Stimulated activated CD4-positive, alpha-beta T cell treated with anti-CD3 and anti-CD28 coated beads, Interleukin-12 subunit alpha, Interleukin-12 subunit beta, amount 100 ng/mL, for 24 hours (primary cell): Measurements from ENCODE around the gene CTBP1.
A peak's percentile ranks its signal among the peaks of the same experiment; 100 is the strongest.
"Not testable (repeated sequence)": the region's sequence is repeated elsewhere in the genome, so short reads cannot be mapped to it uniquely, and the experiment has no call there.

Experiments used
- DNase-seq, 2 experiments: peaks; one replicate each; pipeline ENCODE4 v3.0.0-alpha.2; 2020; ENCODE audit warnings: low read depth in 2 of 2

CTBP1 gene

GRCh38 chr4:1248245-1249147, at the start of gene CTBP1:
Gene CTBP1, minus strand, starts transcription at chr4:1249130. Its CDS starts 7,799 bp downstream, at chr4:1241331.
- peak; percentile 66 to 67 for DNase-seq

- no peak for DNase-seq
Measured at GRCh38 chr4:1298461-1298860, 49.5 kb upstream of the CTBP1 start.

- DNase-seq, result no peak
Measured at GRCh38 chr4:1297456-1298325, 48.8 kb upstream of the CTBP1 start.

GRCh38 chr4:1297023-1297395, 48.1 kb upstream of the CTBP1 start:
- DNase-seq, result no peak

GRCh38 chr4:1296324-1297022, 47.5 kb upstream of the CTBP1 start:
- no peak for DNase-seq

GRCh38 chr4:1295405-1296055, 46.6 kb upstream of the CTBP1 start:
- no peak for DNase-seq

- no peak for DNase-seq
Measured at GRCh38 chr4:1294891-1295290, 46.0 kb upstream of the CTBP1 start.

- no peak for DNase-seq
Measured at GRCh38 chr4:1294424-1294823, 45.5 kb upstream of the CTBP1 start.

- DNase-seq, result no peak
Measured at GRCh38 chr4:1293991-1294390, 45.1 kb upstream of the CTBP1 start.

GRCh38 chr4:1293531-1293941, 44.6 kb upstream of the CTBP1 start:
- no peak for DNase-seq

- not testable (repeated sequence) for DNase-seq
Measured at GRCh38 chr4:1292703-1293011, 43.7 kb upstream of the CTBP1 start.

- DNase-seq, result no peak
Measured at GRCh38 chr4:1291996-1292702, 43.2 kb upstream of the CTBP1 start.

GRCh38 chr4:1291091-1291490, 42.2 kb upstream of the CTBP1 start:
- no peak for DNase-seq

- DNase-seq, result no peak
Measured at GRCh38 chr4:1290165-1290977, 41.4 kb upstream of the CTBP1 start.

GRCh38 chr4:1289207-1290164, 40.6 kb upstream of the CTBP1 start, which contains the start of gene MAEA:
Gene MAEA, plus strand, starts transcription at chr4:1289891. Its CDS starts 23 bp downstream, at chr4:1289914.
- peak; percentile 96 for DNase-seq

- DNase-seq, result no peak
Measured at GRCh38 chr4:1288786-1289185, 39.9 kb upstream of the CTBP1 start.

- DNase-seq, result peak in 1 of 2 experiments; percentile 34
Measured at GRCh38 chr4:1285790-1286553, 37.0 kb upstream of the CTBP1 start.

- DNase-seq, result no peak
Measured at GRCh38 chr4:1285151-1285789, 36.3 kb upstream of the CTBP1 start.
